ENCODE data around the gene NACC2. TPM values are rescaled to one million over a fixed set of nuclear protein-coding genes. Genes with fewer than 3 reads are reported as not detected.

The NACC2 gene
- total RNA-seq, 4 donors from 2014 or later, result 45.6 to 55.7 (median 49.8) TPM

DNA sequence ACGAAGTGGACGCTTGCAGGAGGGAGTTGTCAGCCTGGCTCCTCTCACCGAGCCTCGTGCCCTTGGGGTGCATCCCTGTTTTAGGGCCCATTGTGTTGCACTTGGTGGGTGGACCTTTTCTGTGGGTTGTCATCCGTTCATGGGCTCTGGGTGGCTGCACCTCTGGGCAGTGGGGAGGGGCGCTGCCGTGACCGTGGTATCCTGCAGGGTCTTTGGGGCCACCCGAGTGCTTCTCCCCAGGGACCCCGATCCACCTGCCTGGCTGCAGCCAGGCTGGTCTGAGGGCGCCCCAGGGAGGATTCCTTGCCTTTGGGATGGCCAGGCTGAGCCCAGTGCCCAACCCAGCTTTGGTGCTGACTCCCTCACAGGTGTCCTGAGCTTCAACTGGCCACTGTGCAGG is 92.9 kb downstream of the NACC2 start:
- H3K9me3 ChIP-seq, result no peaks in the 10 kb centered on the region
- no peak for DNase-seq (ENCODE audit: low spot score in 2 of 2)
- TF ChIP-seq CTCF (IDR thresholded peaks at IDR 0.05), result no peak
- no peak overlapping the region for H3K4me3 ChIP-seq
- H3K36me3 ChIP-seq, result no peaks in the 10 kb centered on the region
- no peaks in the 10 kb centered on the region for H3K27me3 ChIP-seq
- peak overlapping the region in 1 of 4 donors; percentile 67 for H3K27ac ChIP-seq
- WGBS, 2 donors, result 93 to 95% methylated on average over 9 to 10 of the region's 11 CpGs
- peaks cover 0 to 43% (median 18%) of the 10 kb centered on the region in 4 donors for H3K4me1 ChIP-seq

DNA sequence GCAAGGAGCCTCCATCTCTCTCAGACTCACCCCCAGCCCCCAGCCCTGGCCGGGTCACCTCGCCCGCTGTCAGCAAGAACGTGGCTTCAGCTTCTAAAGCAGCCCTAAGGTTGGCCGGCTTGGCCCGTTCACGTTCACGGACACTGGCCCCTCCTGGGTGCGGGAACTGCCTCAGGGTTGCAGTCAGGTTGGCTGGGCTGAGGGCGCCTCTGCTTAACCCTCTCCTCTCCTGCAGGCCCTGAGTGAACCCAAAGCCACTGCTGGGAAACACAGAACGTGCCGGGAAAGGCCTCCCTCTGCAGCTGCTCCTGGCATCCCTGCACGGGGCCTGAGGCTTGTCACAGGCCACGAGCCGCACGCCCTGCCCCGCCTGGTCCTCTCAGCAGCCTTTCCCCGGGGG is 93.9 kb downstream of the NACC2 start:
- peaks cover 0 to 40% (median 18%) of the 10 kb centered on the region in 4 donors for H3K4me1 ChIP-seq

DNA sequence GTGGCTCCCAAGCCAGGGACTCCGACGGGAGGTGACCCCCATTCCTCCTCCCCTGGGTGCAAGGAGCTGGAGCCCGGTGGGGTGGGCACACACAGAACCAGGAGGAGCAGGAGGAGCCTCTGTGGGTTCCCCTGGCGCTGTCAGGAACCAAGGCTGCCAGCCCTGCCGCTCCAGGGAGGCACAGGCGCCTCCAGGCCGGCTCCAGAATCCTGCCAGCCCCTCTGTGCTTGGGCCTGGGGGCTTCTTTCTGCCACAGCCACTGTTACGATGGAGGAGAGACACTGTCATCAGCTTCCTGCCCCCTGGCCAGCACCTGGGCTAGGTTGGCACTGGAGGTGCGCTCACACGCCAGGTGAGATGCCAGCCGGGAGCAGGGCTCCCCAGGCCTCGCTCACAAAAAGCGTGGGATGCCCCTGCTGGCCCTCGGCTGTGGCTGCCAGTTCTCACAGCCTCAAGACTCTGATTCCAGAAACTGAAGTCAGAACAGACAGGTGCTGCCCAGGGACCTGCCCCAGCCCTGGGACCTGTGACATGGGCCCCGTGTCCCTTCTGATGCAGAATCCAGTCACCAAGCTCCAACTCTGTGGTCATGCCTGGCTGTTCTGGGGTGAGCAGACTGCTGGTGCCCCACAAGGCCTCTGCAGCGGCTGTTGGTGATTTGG is 96.5 kb downstream of the NACC2 start:
- Histone ChIP-seq H3K4me3 (no peak overlapping the region), H3K4me1 (peaks cover 0 to 29% (median 19%) of the 10 kb centered on the region in 4 donors), H3K36me3 (no peaks in the 10 kb centered on the region), H3K27ac (no peak overlapping the region), H3K27me3 (no peaks in the 10 kb centered on the region), H3K9me3 (no peaks in the 10 kb centered on the region)
- 85 to 89% methylated on average over 1 to 11 of the region's 16 CpGs for whole genome bisulfite sequencing, 2 donors
- TF ChIP-seq CTCF (IDR thresholded peaks at IDR 0.05), result no peak
- TF ChIP-seq EP300 (IDR thresholded peaks at IDR 0.05), result no peak
- no peak for TF ChIP-seq POLR2A (IDR thresholded peaks at IDR 0.05)
- DNase-seq (ENCODE audit: low spot score in 2 of 2), result no peak

More for the DNA sequence above, 93.9 kb downstream of the NACC2 start:
- Histone ChIP-seq H3K27ac (no peak overlapping the region), H3K9me3 (no peaks in the 10 kb centered on the region), H3K36me3 (no peaks in the 10 kb centered on the region), H3K4me3 (no peak overlapping the region), H3K27me3 (no peaks in the 10 kb centered on the region)
- WGBS, 2 donors, result 49 to 58% methylated on average over 17 to 18 of the region's 18 CpGs
- TF ChIP-seq CTCF (IDR thresholded peaks at IDR 0.05) (no peak), POLR2A (IDR thresholded peaks at IDR 0.05) (no peak), EP300 (IDR thresholded peaks at IDR 0.05) (no peak)
- no peak for DNase-seq (ENCODE audit: low spot score in 2 of 2)

- peaks cover 0 to 29% (median 19%) of the 10 kb centered on the region in 4 donors for H3K4me1 ChIP-seq
- H3K27ac ChIP-seq, result no peak overlapping the region
- TF ChIP-seq CTCF (IDR thresholded peaks at IDR 0.05) (no peak), POLR2A (IDR thresholded peaks at IDR 0.05) (no peak), EP300 (IDR thresholded peaks at IDR 0.05) (no peak)
- DNase-seq (ENCODE audit: low spot score in 2 of 2), result no peak
- no peaks in the 10 kb centered on the region for H3K9me3 ChIP-seq
- H3K4me3 ChIP-seq, result no peak overlapping the region
- WGBS, 2 donors, result 92% methylated on average over 9 of the region's 10 CpGs; no CpG with 5 or more reads in 1 of the 2 donors
- no peaks in the 10 kb centered on the region for H3K27me3 ChIP-seq
- H3K36me3 ChIP-seq, result no peaks in the 10 kb centered on the region
These were observed 97.1 kb downstream of the NACC2 start for GRCh38 chr9:135998016-135998380.

- DNase-seq (ENCODE audit: low spot score in 2 of 2), result no peak
- Histone ChIP-seq H3K9me3 (no peaks in the 10 kb centered on the region), H3K4me3 (no peak overlapping the region), H3K4me1 (peaks cover 0 to 29% (median 22%) of the 10 kb centered on the region in 4 donors), H3K36me3 (no peaks in the 10 kb centered on the region), H3K27ac (no peak overlapping the region), H3K27me3 (no peaks in the 10 kb centered on the region)
- 75% methylated on average over 29 to 33 of the region's 34 CpGs for WGBS, 2 donors
- no peak for TF ChIP-seq CTCF (IDR thresholded peaks at IDR 0.05)
- no peak for TF ChIP-seq EP300 (IDR thresholded peaks at IDR 0.05)
- no peak for TF ChIP-seq POLR2A (IDR thresholded peaks at IDR 0.05)
These were observed 97.7 kb downstream of the NACC2 start for GRCh38 chr9:135997090-135998015.
